HepG2 (cell line): ENCODE data around the gene LRRC3B.

ENCODE experiments used
- ZBTB1 ChIP-seq: sonication (generic); formaldehyde crosslinking; IDR thresholded peaks from 2 replicates; pipeline ENCODE4 v1.4.0; 2020; ENCODE audit warnings: missing genetic modification reagents, borderline replicate concordance
- ZNF746 ChIP-seq: sonication (generic); formaldehyde crosslinking; IDR thresholded peaks from 2 replicates; pipeline ENCODE4 v1.8.0; 2022; ENCODE audit warnings: mild to moderate bottlenecking, missing genetic modification reagents
- TF ChIP-seq, protein P1 (sequence below): conservative IDR thresholded peaks from 2 replicates; pipeline ENCODE4 v1.6.1; 2018; ENCODE audit warnings: missing genetic modification reagents

DNA sequence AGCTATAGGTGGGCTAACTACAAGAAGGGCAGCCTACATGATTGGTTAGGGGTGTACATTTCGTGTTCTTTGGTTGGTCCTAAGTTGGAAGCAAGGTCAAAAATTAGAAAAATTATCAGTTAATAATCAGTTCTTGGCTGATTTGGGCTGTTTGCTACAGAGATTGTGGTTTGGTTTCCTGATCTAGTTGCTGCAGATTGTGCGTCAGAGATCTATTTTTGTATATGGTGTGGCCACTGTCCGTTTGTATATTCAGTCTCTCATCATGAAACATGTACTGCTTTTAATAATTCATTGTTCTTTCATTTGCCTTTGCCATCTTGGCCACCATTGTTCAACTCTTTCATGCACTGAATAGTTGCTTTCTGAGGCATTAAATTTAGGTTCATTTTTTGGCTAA, 80.9 kb downstream of the LRRC3B start:
- TF ChIP-seq ZNF746 (no peak), ZBTB1 (no peak)
- TF ChIP-seq, protein P1, sequence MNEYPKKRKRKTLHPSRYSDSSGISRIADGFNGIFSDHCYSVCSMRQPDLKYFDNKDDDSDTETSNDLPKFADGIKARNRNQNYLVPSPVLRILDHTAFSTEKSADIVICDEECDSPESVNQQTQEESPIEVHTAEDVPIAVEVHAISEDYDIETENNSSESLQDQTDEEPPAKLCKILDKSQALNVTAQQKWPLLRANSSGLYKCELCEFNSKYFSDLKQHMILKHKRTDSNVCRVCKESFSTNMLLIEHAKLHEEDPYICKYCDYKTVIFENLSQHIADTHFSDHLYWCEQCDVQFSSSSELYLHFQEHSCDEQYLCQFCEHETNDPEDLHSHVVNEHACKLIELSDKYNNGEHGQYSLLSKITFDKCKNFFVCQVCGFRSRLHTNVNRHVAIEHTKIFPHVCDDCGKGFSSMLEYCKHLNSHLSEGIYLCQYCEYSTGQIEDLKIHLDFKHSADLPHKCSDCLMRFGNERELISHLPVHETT (CRISPR knock-in tag) = no peak
